Panc1 (cell line): ENCODE measurements around the gene FIGN. TPM values are rescaled to one million over a fixed set of nuclear protein-coding genes. Genes with fewer than 3 reads are reported as not detected.

ENCODE experiments used
- ATAC-seq: fragments of 200-7000 bp; cut with Tn5 transposase; 2 replicates; pipeline ENCODE4 v1.9.1; 2020; ENCODE audit warnings: mild to moderate bottlenecking, moderate library complexity
- BruUV-seq: library from RNA; stranded (reverse); fragments of 400-500 nt; replicated peaks from 2 replicates; lab custom pipeline; 2021; lab: Mats Ljungman, UMichigan
- CTCF ChIA-PET: fragments of 300-600 bp; sonication (Branson Sonifier 250); formaldehyde crosslinking; loops from one replicate; lab custom pipeline; 2022; ENCODE audit warnings: antibody characterized with exemption; lab: Charles Lee
- POLR2A ChIA-PET: fragments of 300-600 bp; sonication (Branson Sonifier 250); formaldehyde crosslinking; loops from one replicate; lab custom pipeline; 2022; ENCODE audit warnings: antibody characterized with exemption; lab: Charles Lee
- DNase-seq: peaks from one replicate; pipeline ENCODE4 v3.0.0-alpha.2; 2010; ENCODE audit warnings: low read depth, low spot score
- H3K27ac ChIP-seq: 2 replicates; pipeline ENCODE4 v1.5.1; 2011; ENCODE audit warnings: mild to moderate bottlenecking, low read length, inconsistent platforms
- H3K27me3 ChIP-seq: fragments of 200-500 bp; sonication (Bioruptor generic); 2 replicates; pipeline ENCODE4 v1.6.0; 2014; ENCODE audit warnings: low read length, inconsistent platforms; ENCODE audit not compliant: control insufficient read depth, insufficient read depth
- H3K36me3 ChIP-seq: fragments of 200-500 bp; sonication (Bioruptor generic); 2 replicates; pipeline ENCODE4 v1.5.1; 2014; ENCODE audit warnings: inconsistent platforms, mild to moderate bottlenecking, low read length, moderate library complexity; ENCODE audit not compliant: control insufficient read depth, insufficient read depth
- H3K4me1 ChIP-seq: 2 replicates; pipeline ENCODE4 v1.5.1; 2011; ENCODE audit warnings: inconsistent platforms, mild to moderate bottlenecking, low read length, moderate library complexity; ENCODE audit not compliant: control insufficient read depth, insufficient read depth
- H3K4me3 ChIP-seq, 2 experiments: 2 replicates each; pipeline ENCODE4 v1.5.1; 2011 to 2012; ENCODE audit warnings: low read depth in 2 of 2, low read length in 2 of 2, mild to moderate bottlenecking in 2 of 2, inconsistent platforms in 1 of 2, moderate library complexity in 1 of 2
- H3K9me3 ChIP-seq: fragments of 200-500 bp; sonication (Bioruptor generic); 2 replicates; pipeline ENCODE4 v1.5.1; 2014; ENCODE audit warnings: low read depth, mild to moderate bottlenecking, inconsistent platforms, low read length, moderate library complexity; ENCODE audit not compliant: control insufficient read depth, insufficient read depth
- CTCF ChIP-seq: fragments of 450-650 bp; IDR thresholded peaks from 2 replicates; pipeline ENCODE4 v1.5.1; 2017; ENCODE audit warnings: mild to moderate bottlenecking
- POLR2AphosphoS5 ChIP-seq: IDR thresholded peaks from 2 replicates; pipeline ENCODE4 v1.6.1; 2012; ENCODE audit warnings: mild to moderate bottlenecking, low read depth, low read length, moderate library complexity
- REST ChIP-seq, 2 experiments: IDR thresholded peaks; 2 replicates each; pipeline ENCODE4 v1.6.1; 2011 to 2012; ENCODE audit warnings: low read depth in 2 of 2, control low read depth in 1 of 2, low read length in 1 of 2, mild to moderate bottlenecking in 1 of 2, moderate library complexity in 1 of 2; ENCODE audit not compliant: insufficient read depth in 1 of 2
- SIN3A ChIP-seq: IDR thresholded peaks from 2 replicates; pipeline ENCODE4 v1.6.1; 2012; ENCODE audit warnings: low read depth, mild to moderate bottlenecking, low read length, moderate library complexity, borderline replicate concordance; ENCODE audit not compliant: insufficient read depth
- TCF7L2 ChIP-seq: IDR thresholded peaks from 2 replicates; pipeline ENCODE4 v1.6.1; 2011; ENCODE audit warnings: mild to moderate bottlenecking, low read depth, low read length, inconsistent platforms
- in situ Hi-C: cut with HindIII; loops from 2 replicates; pipeline ENCODE4 v1.10.0; 2016; ENCODE audit warnings: low sequenced_read_pairs, low pct_unique_long_range_greater_than_20kb
- intact Hi-C: fragments of 100-400 bp; cut with micrococcal nuclease; formaldehyde crosslinking; loops from one replicate; pipeline ENCODE4 v1.10.0; 2022; ENCODE audit not compliant: unreplicated experiment
- total RNA-seq: library from RNA; stranded (reverse); gene quantifications from one replicate; pipeline ENCODE4 v1.2.1, GENCODE V29; 2021; ENCODE audit not compliant: unreplicated experiment

The FIGN gene
- total RNA-seq, 1 experiment from 2014 or later: 19.5 TPM

GRCh38 chr2:163667064-163667887 lies 68.5 kb downstream of the FIGN start:
- intact Hi-C loops: no loop called here
- Histone ChIP-seq H3K4me1 (peaks cover 27% of the 10 kb centered on the region), H3K9me3 (no peaks in the 10 kb centered on the region), H3K27ac (peak overlapping the region; percentile 79), H3K27me3 (no peaks in the 10 kb centered on the region), H3K36me3 (no peaks in the 10 kb centered on the region), H3K4me3 (no peak overlapping the region)
- no TSS peak for BruUV-seq
- in situ Hi-C loops: no loop called here
- DNase-seq (peak; percentile 75), ATAC-seq (peak; percentile 98)
- TF ChIP-seq TCF7L2 (peak; percentile 20; the same call in 1 of the 2 replicates), CTCF (no peak), REST (IDR thresholded peaks at IDR 0.05; ENCODE audit: insufficient read depth in 1 of 2, low read depth in 2 of 2, low read length in 1 of 2) (no peak), SIN3A (no peak), POLR2AphosphoS5 (peak; percentile 61; the same call in 1 of the 2 replicates)
- ChIA-PET POLR2A (interaction anchor here (0.7 to 0.8 kb wide), 2 partner anchors 14 to 318 kb away, joined by 3 to 4 read pairs; no protein-coding TSS in a partner anchor), CTCF (no interaction called here)

- ChIA-PET POLR2A (no interaction called here), CTCF (no interaction called here)
- no peak for TF ChIP-seq POLR2AphosphoS5
- no peak for ATAC-seq
- in situ Hi-C loops (no loop called here), intact Hi-C loops (no loop called here)
- H3K27ac ChIP-seq: peak overlapping the region; percentile 59
- peak; percentile 45 for DNase-seq
- no peak overlapping the region for H3K4me3 ChIP-seq
- H3K4me1 ChIP-seq: peaks cover 21% of the 10 kb centered on the region
- no TSS peak for BruUV-seq
- no peaks in the 10 kb centered on the region for H3K27me3 ChIP-seq
- H3K9me3 ChIP-seq: no peaks in the 10 kb centered on the region
- H3K36me3 ChIP-seq: no peaks in the 10 kb centered on the region
Observed at GRCh38 chr2:163665817-163666216, 70.0 kb downstream of the FIGN start.

GRCh38 chr2:163665051-163665450 lies 70.8 kb downstream of the FIGN start:
- DNase-seq (no peak), ATAC-seq (no peak)
- intact Hi-C loops (no loop called here), in situ Hi-C loops (no loop called here)
- Histone ChIP-seq H3K9me3 (no peaks in the 10 kb centered on the region), H3K36me3 (no peaks in the 10 kb centered on the region), H3K27ac (peak overlapping the region; percentile 51; the same call in 1 of the 2 replicates), H3K27me3 (no peaks in the 10 kb centered on the region), H3K4me1 (peaks cover 18% of the 10 kb centered on the region), H3K4me3 (no peak overlapping the region)
- ChIA-PET CTCF (no interaction called here), POLR2A (no interaction called here)
- TF ChIP-seq REST (IDR thresholded peaks at IDR 0.05; ENCODE audit: insufficient read depth in 1 of 2, low read depth in 2 of 2, low read length in 1 of 2) (no peak), TCF7L2 (no peak), SIN3A (no peak), CTCF (no peak), POLR2AphosphoS5 (no peak)
- BruUV-seq: no TSS peak
